Measurements from ENCODE around the gene VIPR1.

- TF ChIP-seq EZH2 (IDR thresholded peaks at IDR 0.05; ENCODE audit: low read length, unreplicated experiment) (no peak), CTCF (conservative IDR thresholded peaks at IDR 0.05; ENCODE audit: low read depth, low read length) (no peak), EZH2phosphoT487 (IDR thresholded peaks at IDR 0.05; ENCODE audit: borderline replicate concordance, low read length) (no peak)
These were observed 3.5 kb downstream of the VIPR1 start for GRCh38 chr3:42505849-42506410.
